GDM1 (cell line): ENCODE data around the gene PNISR.
A peak's percentile ranks its signal among the peaks of the same experiment; 100 is the strongest.
"Not testable (repeated sequence)": the region's sequence is repeated elsewhere in the genome, so short reads cannot be mapped to it uniquely, and the experiment has no call there.

Experiments
- DNase-seq: peaks from one replicate; lab custom pipeline; 2025; lab: John Stamatoyannopoulos, UW

PNISR gene

GRCh38 chr6:99424761-99425646, at the start of gene PNISR:
Gene PNISR, minus strand, starts transcription at chr6:99425308. Its CDS starts 10,649 bp downstream, at chr6:99414659.
- DNase-seq, result peak; percentile 91

- no peak for DNase-seq
These were observed 48.6 kb upstream of the PNISR start for GRCh38 chr6:99473730-99474129.

- DNase-seq, result no peak
These were observed 46.5 kb upstream of the PNISR start for GRCh38 chr6:99471638-99472037.

GRCh38 chr6:99467509-99468106, 42.5 kb upstream of the PNISR start:
- no peak for DNase-seq

GRCh38 chr6:99459133-99459532, 34.0 kb upstream of the PNISR start:
- DNase-seq, result not testable (repeated sequence)

GRCh38 chr6:99458319-99458718, 33.2 kb upstream of the PNISR start:
- peak; percentile 3 for DNase-seq

- DNase-seq, result no peak
These were observed 21.0 kb upstream of the PNISR start for GRCh38 chr6:99446076-99446475.

- DNase-seq, result no peak
These were observed 9.8 kb upstream of the PNISR start for GRCh38 chr6:99434702-99435530.

GRCh38 chr6:99432877-99433276, 7.8 kb upstream of the PNISR start:
- no peak for DNase-seq

GRCh38 chr6:99431901-99432300, 6.8 kb upstream of the PNISR start:
- no peak for DNase-seq

GRCh38 chr6:99427988-99428387, 2.9 kb upstream of the PNISR start:
- DNase-seq, result no peak

GRCh38 chr6:99426451-99426757, 1.3 kb upstream of the PNISR start:
- DNase-seq, result no peak

GRCh38 chr6:99425647-99426450, 741 bp upstream of the PNISR start:
- DNase-seq, result peak; percentile 72

GRCh38 chr6:99424022-99424421, 1.1 kb downstream of the PNISR start:
- DNase-seq, result no peak

GRCh38 chr6:99422912-99423311, 2.2 kb downstream of the PNISR start:
- no peak for DNase-seq

GRCh38 chr6:99416892-99417767, 8.0 kb downstream of the PNISR start:
- no peak for DNase-seq

GRCh38 chr6:99416226-99416625, 8.9 kb downstream of the PNISR start:
- no peak for DNase-seq

GRCh38 chr6:99415446-99415845, 9.7 kb downstream of the PNISR start:
- no peak for DNase-seq

- no peak for DNase-seq
These were observed 13.0 kb downstream of the PNISR start for GRCh38 chr6:99412065-99412464.

- DNase-seq, result no peak
These were observed 15.4 kb downstream of the PNISR start for GRCh38 chr6:99409672-99410071.

- no peak for DNase-seq
These were observed 18.0 kb downstream of the PNISR start for GRCh38 chr6:99407076-99407475.
